T-cell (primary cell): ENCODE data around the gene KRTAP22-1. TPM values are rescaled to one million over a fixed set of nuclear protein-coding genes. Genes with fewer than 3 reads are reported as not detected.

ENCODE experiments used
- ATAC-seq, 4 experiments: fragments of 200-7000 bp in 3 of 4; fragments of 150-1000 bp in 1 of 4; cut with Tn5 transposase; replicated peaks in 1 of 4; 1 replicate in 3 of 4; 2 replicates in 1 of 4; pipeline ENCODE4 v1.10.0; 2021; ENCODE audit warnings: moderate library complexity in 3 of 4, mild to moderate bottlenecking in 2 of 4, moderate number of reproducible peaks in 1 of 4
- CTCF ChIA-PET, 2 donors: fragments of 300-600 bp; sonication (Branson Sonifier 250); formaldehyde crosslinking; loops; one replicate each; lab custom pipeline; 2022; ENCODE audit warnings: antibody characterized with exemption in 2 of 2; lab: Charles Lee
- POLR2A ChIA-PET, 2 donors: fragments of 300-600 bp; sonication (Branson Sonifier 250); formaldehyde crosslinking; loops; one replicate each; lab custom pipeline; 2022; ENCODE audit warnings: antibody characterized with exemption in 2 of 2; lab: Charles Lee
- DNase-seq, 35 experiments: peaks; one replicate each; pipeline versions ENCODE4 v3.0.0 to v3.0.0-alpha.2; 2013 to 2023
- H3K27ac ChIP-seq: one replicate; pipeline ENCODE4 v1.5.1; 2013; ENCODE audit warnings: low read length
- H3K27me3 ChIP-seq, 2 experiments: replicated peaks in 1 of 2; 1 replicate in 1 of 2; 2 replicates in 1 of 2; pipeline versions ENCODE4 v1.6.1 to v1.7.0; 2013; ENCODE audit warnings: low read length in 1 of 2, mixed read lengths in 1 of 2; ENCODE audit not compliant: control insufficient read depth in 2 of 2, insufficient read depth in 2 of 2; ENCODE audit errors: extremely low read depth in 1 of 2
- H3K36me3 ChIP-seq, 2 donors: 1 replicate in 1 of 2; 2 replicates in 1 of 2; pipeline versions ENCODE4 v1.6.1 to v1.7.0; 2013; ENCODE audit warnings: low read length in 1 of 2; ENCODE audit not compliant: control insufficient read depth in 2 of 2, insufficient read depth in 1 of 2; ENCODE audit errors: extremely low read depth in 1 of 2
- H3K4me1 ChIP-seq, 2 experiments: 1 replicate in 1 of 2; 2 replicates in 1 of 2; pipeline versions ENCODE4 v1.6.1 to v1.7.0; 2013; ENCODE audit warnings: low read length in 2 of 2, mixed read lengths in 1 of 2; ENCODE audit not compliant: insufficient read depth in 2 of 2, control insufficient read depth in 1 of 2; ENCODE audit errors: extremely low read depth in 1 of 2
- H3K4me3 ChIP-seq, 2 donors: 1 replicate in 1 of 2; 2 replicates in 1 of 2; pipeline versions ENCODE4 v1.5.1 to v1.7.0; 2013; ENCODE audit warnings: mild to moderate bottlenecking in 2 of 2, low read length in 1 of 2, moderate library complexity in 1 of 2; ENCODE audit not compliant: control insufficient read depth in 1 of 2; ENCODE audit errors: extremely low read depth in 1 of 2
- H3K9me3 ChIP-seq: 2 replicates; pipeline ENCODE4 v1.7.0; 2013
- H3K27ac Mint-ChIP-seq, 2 donors: one replicate each; pipeline ENCODE4 v1.8.0; 2020 to 2021; ENCODE audit warnings: mild to moderate bottlenecking in 2 of 2, mixed read lengths in 2 of 2
- H3K27me3 Mint-ChIP-seq, 2 donors: one replicate each; pipeline ENCODE4 v1.8.0; 2021 to 2022; ENCODE audit warnings: mixed read lengths in 2 of 2
- H3K36me3 Mint-ChIP-seq: one replicate; pipeline ENCODE4 v1.8.0; 2021; ENCODE audit warnings: mixed read lengths
- H3K4me1 Mint-ChIP-seq, 3 donors: one replicate each; pipeline ENCODE4 v1.8.0; 2020 to 2022; ENCODE audit warnings: mixed read lengths in 3 of 3, mild to moderate bottlenecking in 1 of 3
- H3K4me3 Mint-ChIP-seq, 3 donors: one replicate each; pipeline ENCODE4 v1.8.0; 2020 to 2022; ENCODE audit warnings: mild to moderate bottlenecking in 3 of 3, mixed read lengths in 3 of 3, moderate library complexity in 3 of 3
- H3K9me3 Mint-ChIP-seq, 3 donors: one replicate each; pipeline ENCODE4 v1.8.0; 2020 to 2022; ENCODE audit warnings: mixed read lengths in 3 of 3
- WGBS: methylation state at CpG from one replicate; pipeline ENCODE4 v1.1.5; 2013; ENCODE audit warnings: missing lambda C conversion rate; ENCODE audit not compliant: insufficient coverage; 5-methylcytosine and 5-hydroxymethylcytosine counted together
- total RNA-seq, 35 experiments: library from RNA in 6 of 35; stranded (reverse) in 6 of 35; fragments of 120-200 nt in 1 of 35; gene quantifications; one replicate each; pipeline versions ENCODE4 v1.2.1 to v1.2.4 and lab custom pipeline; 2013 to 2026

The KRTAP22-1 gene
- total RNA-seq, 5 donors from 2014 or later (not counting 1 experiment from before 2014, with no cell fraction given): not detected

DNA sequence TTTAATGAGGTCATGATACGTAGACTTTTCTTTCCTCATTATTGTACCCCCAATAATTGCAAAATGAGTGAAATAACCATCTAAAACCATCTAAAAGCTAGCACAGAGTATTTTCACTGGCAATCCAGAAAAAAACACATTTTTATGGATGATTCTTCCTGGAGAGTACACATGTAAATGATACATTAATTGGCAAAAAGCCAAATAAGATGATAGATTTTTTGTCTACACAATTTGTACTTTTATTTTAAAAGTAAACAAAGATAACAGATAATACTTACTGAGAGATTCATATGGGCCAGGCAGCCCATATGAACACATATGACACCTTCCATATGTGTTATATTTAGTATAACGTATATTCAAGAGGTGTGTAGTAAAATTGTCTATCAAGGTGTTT is 37.3 kb upstream of the KRTAP22-1 start:
- WGBS: no CpG with 5 or more reads among the region's 2 CpGs
- H3K27ac Mint-ChIP-seq: no peak overlapping the region
- Histone ChIP-seq H3K27ac (no peak overlapping the region), H3K4me3 (no peak overlapping the region), H3K36me3 (no peaks in the 10 kb centered on the region), H3K27me3 (no peaks in the 10 kb centered on the region), H3K9me3 (no peaks in the 10 kb centered on the region), H3K4me1 (no peaks in the 10 kb centered on the region)
- ATAC-seq (no peak), DNase-seq (no peak)
- no peaks in the 10 kb centered on the region for H3K4me1 Mint-ChIP-seq
- POLR2A ChIA-PET: no interaction called here
- H3K4me3 Mint-ChIP-seq: no peak overlapping the region
- CTCF ChIA-PET: interaction anchor here in 1 of 2 donors (0.7 kb wide), 1 partner anchor 679 kb away, joined by 3 read pairs; no protein-coding TSS in a partner anchor
- H3K9me3 Mint-ChIP-seq: no peaks in the 10 kb centered on the region
- H3K27me3 Mint-ChIP-seq: peaks cover 0 to under 1% of the 10 kb centered on the region in 2 donors
- no peaks in the 10 kb centered on the region for H3K36me3 Mint-ChIP-seq

DNA sequence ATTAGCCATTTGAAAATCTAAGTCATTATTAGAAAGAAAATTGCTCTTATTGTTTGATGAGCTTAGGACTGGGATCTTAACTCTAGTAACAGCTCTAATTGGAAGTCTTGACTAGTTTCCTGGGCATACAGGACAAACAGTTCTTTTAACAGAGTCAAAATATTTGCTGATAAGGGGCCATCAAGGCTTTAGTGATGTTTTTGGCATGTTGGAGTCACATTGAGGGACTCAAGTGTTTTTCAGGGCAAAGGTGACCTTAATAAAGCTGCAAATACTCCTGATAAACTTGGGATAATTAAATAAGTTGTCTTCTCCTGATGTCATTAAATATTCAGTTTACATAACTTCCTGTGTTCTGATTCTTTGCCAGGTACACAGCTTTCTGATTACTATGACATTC is 33.3 kb upstream of the KRTAP22-1 start:
- no peak overlapping the region for H3K27ac Mint-ChIP-seq
- POLR2A ChIA-PET: no interaction called here
- no peak for DNase-seq
- Histone ChIP-seq H3K27ac (no peak overlapping the region), H3K27me3 (peaks cover 0 to 4% of the 10 kb centered on the region in 2 experiments), H3K4me1 (no peaks in the 10 kb centered on the region), H3K36me3 (no peaks in the 10 kb centered on the region), H3K4me3 (no peak overlapping the region), H3K9me3 (no peaks in the 10 kb centered on the region)
- no peaks in the 10 kb centered on the region for H3K36me3 Mint-ChIP-seq
- peaks cover 0 to 7% (median 0%) of the 10 kb centered on the region in 3 donors for H3K9me3 Mint-ChIP-seq
- H3K27me3 Mint-ChIP-seq: peaks cover 0 to 4% of the 10 kb centered on the region in 2 donors
- no peak for ATAC-seq
- CTCF ChIA-PET: no interaction called here
- no peaks in the 10 kb centered on the region for H3K4me1 Mint-ChIP-seq
- no peak overlapping the region for H3K4me3 Mint-ChIP-seq

DNA sequence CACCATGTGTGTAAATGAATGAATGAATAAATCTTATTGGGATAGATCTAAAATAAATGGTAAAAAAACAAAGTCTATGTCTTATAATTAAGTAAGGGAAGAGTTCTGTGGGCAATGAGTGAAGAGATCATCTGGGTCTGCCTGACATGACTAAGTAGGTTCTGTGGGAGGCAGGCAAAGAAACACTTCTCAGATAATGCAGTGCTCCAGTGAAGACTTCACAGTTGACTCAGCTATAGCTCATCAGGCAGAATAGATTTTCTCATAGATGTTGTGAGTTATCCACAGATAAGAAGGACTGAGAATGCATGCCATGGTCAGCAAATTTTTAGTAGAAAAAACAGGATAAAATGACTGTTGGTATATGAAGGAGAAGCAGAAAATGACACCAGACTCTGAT is 23.1 kb upstream of the KRTAP22-1 start:
- DNase-seq (no peak), ATAC-seq (no peak)
- no peak overlapping the region for H3K27ac ChIP-seq
- ChIA-PET CTCF (no interaction called here), POLR2A (no interaction called here)
- no peaks in the 10 kb centered on the region for H3K9me3 ChIP-seq
- no peak overlapping the region for H3K4me3 ChIP-seq
- no peaks in the 10 kb centered on the region for H3K27me3 ChIP-seq
- H3K36me3 Mint-ChIP-seq: no peaks in the 10 kb centered on the region
- H3K27ac Mint-ChIP-seq: no peak overlapping the region
- no peaks in the 10 kb centered on the region for H3K36me3 ChIP-seq
- H3K27me3 Mint-ChIP-seq: peaks cover 0 to 2% of the 10 kb centered on the region in 2 donors
- no peaks in the 10 kb centered on the region for H3K4me1 ChIP-seq
- peaks cover 0 to 9% (median 0%) of the 10 kb centered on the region in 3 donors for H3K9me3 Mint-ChIP-seq
- no peaks in the 10 kb centered on the region for H3K4me1 Mint-ChIP-seq
- no peak overlapping the region for H3K4me3 Mint-ChIP-seq

DNA sequence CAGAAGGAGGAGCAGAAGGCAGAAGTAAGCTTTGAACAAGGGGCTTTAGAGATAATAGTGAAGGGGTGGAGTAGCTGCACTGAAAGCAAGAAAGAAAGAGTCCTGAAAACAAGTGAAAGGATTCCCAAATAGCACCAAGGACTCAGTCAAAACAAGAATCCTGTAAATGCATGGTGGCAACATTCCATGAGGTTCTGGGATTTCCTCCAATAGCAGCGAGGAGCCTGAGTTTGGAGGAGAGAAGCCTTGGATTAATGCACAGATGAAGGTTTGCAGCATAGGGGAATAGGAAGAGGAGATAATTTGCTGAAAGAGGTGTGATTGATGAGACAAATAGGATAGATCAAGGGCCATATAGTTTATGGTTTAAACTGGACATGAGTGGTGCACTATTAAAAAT is 21.5 kb upstream of the KRTAP22-1 start:
- POLR2A ChIA-PET: no interaction called here
- H3K4me3 Mint-ChIP-seq: no peak overlapping the region
- H3K9me3 Mint-ChIP-seq: peaks cover 0 to 5% (median 0%) of the 10 kb centered on the region in 3 donors
- no peaks in the 10 kb centered on the region for H3K27me3 ChIP-seq
- H3K4me3 ChIP-seq: no peak overlapping the region
- no peaks in the 10 kb centered on the region for H3K4me1 ChIP-seq
- DNase-seq (no peak), ATAC-seq (no peak)
- no peaks in the 10 kb centered on the region for H3K4me1 Mint-ChIP-seq
- no peaks in the 10 kb centered on the region for H3K9me3 ChIP-seq
- CTCF ChIA-PET: no interaction called here
- H3K27ac ChIP-seq: no peak overlapping the region
- H3K36me3 ChIP-seq: no peaks in the 10 kb centered on the region
- H3K36me3 Mint-ChIP-seq: no peaks in the 10 kb centered on the region
- 63% methylated on average over 1 of the region's 1 CpG for WGBS
- peaks cover 0 to 2% of the 10 kb centered on the region in 2 donors for H3K27me3 Mint-ChIP-seq
- H3K27ac Mint-ChIP-seq: no peak overlapping the region

DNA sequence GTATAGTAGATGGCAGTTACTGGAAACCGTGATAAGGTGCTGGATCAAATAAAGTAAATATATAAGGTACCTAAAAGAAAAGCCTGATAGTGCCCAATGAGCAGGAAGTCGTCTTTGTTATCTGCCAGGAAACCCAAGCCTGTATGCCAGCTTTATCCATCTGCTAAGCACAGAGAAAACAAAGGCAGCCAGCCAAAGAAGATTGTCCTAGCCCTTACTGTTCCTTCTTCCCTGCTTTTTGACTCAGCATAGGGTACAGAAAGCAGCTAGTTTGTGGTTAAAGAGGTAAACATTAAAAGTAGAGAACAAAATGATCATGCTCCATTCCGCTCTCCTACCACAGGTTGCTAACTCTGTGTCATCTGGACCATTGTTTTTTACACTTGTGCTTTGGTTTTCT is 20.8 kb upstream of the KRTAP22-1 start:
- H3K36me3 Mint-ChIP-seq: no peaks in the 10 kb centered on the region
- CTCF ChIA-PET: no interaction called here
- H3K27me3 ChIP-seq: no peaks in the 10 kb centered on the region
- no peak overlapping the region for H3K27ac ChIP-seq
- no peaks in the 10 kb centered on the region for H3K4me1 ChIP-seq
- peaks cover 0 to 7% of the 10 kb centered on the region in 2 donors for H3K27me3 Mint-ChIP-seq
- H3K4me1 Mint-ChIP-seq: no peaks in the 10 kb centered on the region
- H3K27ac Mint-ChIP-seq: no peak overlapping the region
- no peak overlapping the region for H3K4me3 ChIP-seq
- 80% methylated on average over 1 of the region's 3 CpGs for WGBS
- POLR2A ChIA-PET: no interaction called here
- DNase-seq (no peak), ATAC-seq (no peak)
- no peak overlapping the region for H3K4me3 Mint-ChIP-seq
- peaks cover 0 to 5% (median 0%) of the 10 kb centered on the region in 3 donors for H3K9me3 Mint-ChIP-seq
- H3K9me3 ChIP-seq: no peaks in the 10 kb centered on the region
- H3K36me3 ChIP-seq: no peaks in the 10 kb centered on the region

DNA sequence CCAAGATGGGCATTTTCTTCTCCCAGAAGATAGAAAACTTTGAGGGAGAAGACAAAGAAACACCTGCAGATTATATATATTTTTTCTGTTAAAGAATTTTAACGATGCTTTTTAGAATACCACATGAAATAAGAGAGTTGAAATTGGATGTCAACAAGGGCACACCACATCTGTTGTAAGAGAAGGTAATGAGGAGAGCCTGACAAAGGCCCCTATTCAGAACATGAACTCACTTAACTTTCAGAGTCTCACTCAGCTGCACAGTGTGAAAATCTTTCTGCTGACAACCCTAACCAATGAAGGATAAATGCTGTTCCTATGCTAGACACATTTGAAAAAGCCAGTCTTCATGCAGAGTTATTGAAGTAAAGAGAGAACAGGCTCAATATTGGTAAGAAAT is 18.0 kb upstream of the KRTAP22-1 start:
- CTCF ChIA-PET: no interaction called here

DNA sequence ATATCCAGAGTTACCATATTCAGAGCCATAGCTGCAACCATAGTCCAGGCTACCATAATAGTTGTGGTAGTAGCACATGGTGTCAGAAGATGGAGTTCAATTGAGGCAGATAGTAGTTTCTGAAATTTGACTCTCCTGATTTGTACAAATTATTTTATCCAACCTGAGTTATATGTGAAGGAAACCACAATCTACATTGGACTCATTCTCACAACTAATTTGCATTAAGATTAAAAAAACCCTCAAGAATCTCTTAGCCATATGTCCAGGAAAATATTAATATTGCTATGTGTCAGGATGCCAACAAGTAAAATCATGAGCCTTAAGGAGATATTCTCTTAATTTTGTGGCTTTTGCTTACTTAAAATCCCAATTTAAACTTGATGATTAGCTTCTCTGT is 10.6 kb upstream of the KRTAP22-1 start, which contains the start of gene KRTAP22-2:
TSS of gene KRTAP22-2 (minus strand) at position 101 of the 400 bp plus-strand sequence.
- Histone ChIP-seq H3K27ac (no peak within 1 kb of the TSS), H3K27me3 (no peaks in the 10 kb centered on the region), H3K9me3 (no peaks in the 10 kb centered on the region), H3K4me1 (no peaks in the 10 kb centered on the region), H3K4me3 (no peak within 1 kb of the TSS), H3K36me3 (no peaks in the 10 kb centered on the region)
- Mint-ChIP-seq H3K4me3 (no peak within 1 kb of the TSS), H3K9me3 (peaks cover 0 to 3% (median 0%) of the 10 kb centered on the region in 3 donors), H3K4me1 (no peaks in the 10 kb centered on the region), H3K27ac (no peak within 1 kb of the TSS), H3K27me3 (no peaks in the 10 kb centered on the region), H3K36me3 (no peaks in the 10 kb centered on the region)
- ChIA-PET CTCF (no interaction called here), POLR2A (no interaction called here)
- ATAC-seq: no peak
- DNase-seq: no peak

More for the DNA sequence above, 18.0 kb upstream of the KRTAP22-1 start:
- Histone ChIP-seq H3K4me1 (no peaks in the 10 kb centered on the region), H3K27me3 (no peaks in the 10 kb centered on the region), H3K36me3 (no peaks in the 10 kb centered on the region), H3K27ac (no peak overlapping the region), H3K4me3 (no peak overlapping the region), H3K9me3 (no peaks in the 10 kb centered on the region)
- no CpG with 5 or more reads among the region's 1 CpG for WGBS
- peaks cover 0 to 5% of the 10 kb centered on the region in 2 donors for H3K27me3 Mint-ChIP-seq
- H3K4me1 Mint-ChIP-seq: no peaks in the 10 kb centered on the region
- H3K9me3 Mint-ChIP-seq: no peaks in the 10 kb centered on the region
- no peaks in the 10 kb centered on the region for H3K36me3 Mint-ChIP-seq
- ATAC-seq: no peak
- POLR2A ChIA-PET: no interaction called here
- no peak overlapping the region for H3K27ac Mint-ChIP-seq
- DNase-seq: no peak
- H3K4me3 Mint-ChIP-seq: no peak overlapping the region
